WTC11 (cell line): ENCODE measurements around the gene GNA12. TPM values are rescaled to one million over a fixed set of nuclear protein-coding genes. Genes with fewer than 3 reads are reported as not detected.

Source experiments
- ATAC-seq: fragments of 200-7000 bp; cut with Tn5 transposase; 2 replicates; pipeline ENCODE4 v1.10.0; 2021; ENCODE audit warnings: mild to moderate bottlenecking, moderate library complexity
- CTCF ChIA-PET: fragments of 300-600 bp; sonication (Branson Sonifier 250); formaldehyde crosslinking; loops from one replicate; lab custom pipeline; 2021; ENCODE audit warnings: antibody characterized with exemption; lab: Charles Lee
- POLR2A ChIA-PET: fragments of 350-600 bp; sonication (Branson Sonifier 250); formaldehyde crosslinking; loops from one replicate; lab custom pipeline; 2021; ENCODE audit warnings: antibody characterized with exemption; lab: Charles Lee
- DNase-seq: peaks from one replicate; pipeline ENCODE4 v3.0.0; 2021; ENCODE audit warnings: low spot score
- H3K27ac Mint-ChIP-seq: 2 replicates; pipeline ENCODE4 v1.8.0; 2021; ENCODE audit warnings: mixed read lengths
- H3K27me3 Mint-ChIP-seq: 2 replicates; pipeline ENCODE4 v1.8.0; 2021; ENCODE audit warnings: low read depth, mild to moderate bottlenecking, moderate library complexity, mixed read lengths
- H3K36me3 Mint-ChIP-seq: 2 replicates; pipeline ENCODE4 v1.8.0; 2021; ENCODE audit warnings: mixed read lengths
- H3K4me1 Mint-ChIP-seq: 2 replicates; pipeline ENCODE4 v1.8.0; 2022; ENCODE audit warnings: mixed read lengths
- H3K4me3 Mint-ChIP-seq: 2 replicates; pipeline ENCODE4 v1.8.0; 2021; ENCODE audit warnings: mild to moderate bottlenecking, moderate library complexity, mixed read lengths
- H3K9me3 Mint-ChIP-seq: 2 replicates; pipeline ENCODE4 v1.8.0; 2021; ENCODE audit warnings: mixed read lengths
- ATF3 ChIP-seq: sonication (generic); formaldehyde crosslinking; conservative IDR thresholded peaks from 2 replicates; pipeline ENCODE4 v1.8.1; 2022; ENCODE audit warnings: mild to moderate bottlenecking, missing genetic modification reagents
- IRF1 ChIP-seq: sonication (generic); formaldehyde crosslinking; IDR thresholded peaks from 2 replicates; pipeline ENCODE4 v1.8.0; 2023; ENCODE audit warnings: missing genetic modification reagents
- NR1H2 ChIP-seq: sonication (generic); formaldehyde crosslinking; IDR thresholded peaks from 2 replicates; pipeline ENCODE4 v1.9.0; 2021; ENCODE audit warnings: mild to moderate bottlenecking, moderate library complexity, missing genetic modification reagents
- PRDM15 ChIP-seq: sonication (generic); formaldehyde crosslinking; IDR thresholded peaks from 2 replicates; pipeline ENCODE4 v1.8.0; 2022; ENCODE audit warnings: missing genetic modification reagents
- ZBTB43 ChIP-seq: sonication (generic); formaldehyde crosslinking; IDR thresholded peaks from 2 replicates; pipeline ENCODE4 v1.8.1; 2023; ENCODE audit warnings: mild to moderate bottlenecking, missing genetic modification reagents
- ZNF532 ChIP-seq: fragments of 250-450 bp; sonication (Bioruptor Pico); IDR thresholded peaks from 2 replicates; pipeline ENCODE4 v1.9.0; 2021; ENCODE audit warnings: mild to moderate bottlenecking, borderline replicate concordance
- total RNA-seq: library from RNA; stranded (reverse); gene quantifications from 3 replicates; pipeline ENCODE4 v1.2.3, GENCODE V29; 2021

GNA12 gene
- total RNA-seq, 1 experiment from 2014 or later, result 99.6 TPM

- TF ChIP-seq ZBTB43 (CRISPR knock-in tag), result no peak
Measured at GRCh38 chr7:2804227-2804763, 39.8 kb downstream of the GNA12 start (continued).

- ChIA-PET CTCF (interaction anchor here (0.6 to 1.9 kb wide), 6 partner anchors 9 to 43 kb away, joined by 3 to 9 read pairs (median 4); no protein-coding TSS in a partner anchor), POLR2A (interaction anchor here (0.6 kb wide), 1 partner anchor 417 kb away, joined by 3 read pairs; no protein-coding TSS in a partner anchor)
- DNase-seq (no peak), ATAC-seq (no peak)
- H3K27ac Mint-ChIP-seq, result peak overlapping the region; percentile 98
- no peaks in the 10 kb centered on the region for H3K9me3 Mint-ChIP-seq
- no peaks in the 10 kb centered on the region for H3K27me3 Mint-ChIP-seq
- H3K4me1 Mint-ChIP-seq, result peaks cover 92% of the 10 kb centered on the region
- no peaks in the 10 kb centered on the region for H3K36me3 Mint-ChIP-seq
- TF ChIP-seq NR1H2 (CRISPR knock-in tag), result no peak
- TF ChIP-seq IRF1, result no peak
- TF ChIP-seq ATF3 (CRISPR knock-in tag), result no peak
- no peak overlapping the region for H3K4me3 Mint-ChIP-seq
Measured at GRCh38 chr7:2803755-2804154, 40.4 kb downstream of the GNA12 start.

GRCh38 chr7:2803342-2803692 lies 40.8 kb downstream of the GNA12 start:
- peak overlapping the region; percentile 97 for H3K27ac Mint-ChIP-seq
- no peaks in the 10 kb centered on the region for H3K27me3 Mint-ChIP-seq
- no peaks in the 10 kb centered on the region for H3K36me3 Mint-ChIP-seq
- H3K9me3 Mint-ChIP-seq, result no peaks in the 10 kb centered on the region
- DNase-seq, result no peak
- TF ChIP-seq PRDM15 (CRISPR knock-in tag) (peak; percentile 59), ZNF532 (CRISPR knock-in tag) (no peak)
- TF ChIP-seq, all 79 proteins: peak for 1
- Mint-ChIP-seq H3K4me1 (peaks cover 91% of the 10 kb centered on the region), H3K4me3 (peak overlapping the region; percentile 47)
- POLR2A ChIA-PET, result interaction anchor here (0.6 kb wide), 1 partner anchor 417 kb away, joined by 3 read pairs; no protein-coding TSS in a partner anchor
- ATAC-seq, result no peak; the same call in none of the 2 replicates
- CTCF ChIA-PET, result interaction anchor here (0.6 to 1.9 kb wide), 5 partner anchors 10 to 43 kb away, joined by 3 to 9 read pairs (median 4); no protein-coding TSS in a partner anchor
